ENCODE results near the gene ARID1B.

ARID1B gene

DNA sequence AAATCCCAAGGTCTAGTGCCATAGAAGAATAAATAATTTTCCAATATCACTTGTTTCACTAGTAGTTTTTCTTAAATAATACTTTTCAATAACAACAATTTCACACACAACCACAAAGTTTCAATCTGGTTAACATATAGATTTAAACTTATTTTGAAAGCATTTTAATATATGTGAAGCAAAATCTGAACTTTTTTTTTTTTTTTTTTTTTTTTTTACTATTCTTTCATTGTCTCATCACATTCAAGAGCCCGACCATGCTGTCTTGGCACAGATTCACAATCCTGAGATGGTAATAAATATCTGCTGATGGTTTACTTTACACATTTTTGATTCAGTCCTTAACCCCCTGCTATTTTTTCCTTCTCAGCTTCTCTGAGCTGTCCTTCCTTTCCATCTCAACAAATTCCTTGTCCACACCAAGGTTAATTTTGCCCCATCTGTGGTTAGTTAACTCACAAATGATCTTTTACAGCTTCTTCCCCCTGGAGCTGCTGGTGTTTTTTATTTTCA lies 283.3 kb downstream of the ARID1B start:
- H3K4me3 ChIP-seq (ENCODE audit: insufficient read depth, low read length, poor library complexity, severe bottlenecking): no peak overlapping the region
- TF ChIP-seq, protein P1, sequence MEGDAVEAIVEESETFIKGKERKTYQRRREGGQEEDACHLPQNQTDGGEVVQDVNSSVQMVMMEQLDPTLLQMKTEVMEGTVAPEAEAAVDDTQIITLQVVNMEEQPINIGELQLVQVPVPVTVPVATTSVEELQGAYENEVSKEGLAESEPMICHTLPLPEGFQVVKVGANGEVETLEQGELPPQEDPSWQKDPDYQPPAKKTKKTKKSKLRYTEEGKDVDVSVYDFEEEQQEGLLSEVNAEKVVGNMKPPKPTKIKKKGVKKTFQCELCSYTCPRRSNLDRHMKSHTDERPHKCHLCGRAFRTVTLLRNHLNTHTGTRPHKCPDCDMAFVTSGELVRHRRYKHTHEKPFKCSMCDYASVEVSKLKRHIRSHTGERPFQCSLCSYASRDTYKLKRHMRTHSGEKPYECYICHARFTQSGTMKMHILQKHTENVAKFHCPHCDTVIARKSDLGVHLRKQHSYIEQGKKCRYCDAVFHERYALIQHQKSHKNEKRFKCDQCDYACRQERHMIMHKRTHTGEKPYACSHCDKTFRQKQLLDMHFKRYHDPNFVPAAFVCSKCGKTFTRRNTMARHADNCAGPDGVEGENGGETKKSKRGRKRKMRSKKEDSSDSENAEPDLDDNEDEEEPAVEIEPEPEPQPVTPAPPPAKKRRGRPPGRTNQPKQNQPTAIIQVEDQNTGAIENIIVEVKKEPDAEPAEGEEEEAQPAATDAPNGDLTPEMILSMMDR (IDR thresholded peaks at IDR 0.05; ENCODE audit: insufficient read depth, low read length, poor library complexity, severe bottlenecking): no peak
- TF ChIP-seq EZH2phosphoT487 (conservative IDR thresholded peaks at IDR 0.05; ENCODE audit: low read length): no peak
- no peak overlapping the region for H2AFZ ChIP-seq (ENCODE audit: low read depth, low read length, severe bottlenecking)
- H3F3A ChIP-seq (ENCODE audit: insufficient read depth): no peaks in the 10 kb centered on the region
- no peak overlapping the region for H3K9ac ChIP-seq (ENCODE audit: low read length)
- H3K36me3 ChIP-seq (ENCODE audit: low read length): no peaks in the 10 kb centered on the region
- H3K27ac ChIP-seq (ENCODE audit: low read depth, low read length): no peak overlapping the region
- H3K79me2 ChIP-seq (ENCODE audit: insufficient read depth, low read length): no peaks in the 10 kb centered on the region
- no peaks in the 10 kb centered on the region for H4K20me1 ChIP-seq (ENCODE audit: low read depth, low read length)
- no peaks in the 10 kb centered on the region for H3K9me3 ChIP-seq (ENCODE audit: insufficient read depth, low read length)
- H3K4me2 ChIP-seq (ENCODE audit: low read depth, low read length, poor library complexity, severe bottlenecking): no peak overlapping the region
- no peaks in the 10 kb centered on the region for H3K27me3 ChIP-seq (ENCODE audit: low read length)
- no peaks in the 10 kb centered on the region for H3K9me2 ChIP-seq (replicated peaks; ENCODE audit: insufficient read depth, low read length)

DNA sequence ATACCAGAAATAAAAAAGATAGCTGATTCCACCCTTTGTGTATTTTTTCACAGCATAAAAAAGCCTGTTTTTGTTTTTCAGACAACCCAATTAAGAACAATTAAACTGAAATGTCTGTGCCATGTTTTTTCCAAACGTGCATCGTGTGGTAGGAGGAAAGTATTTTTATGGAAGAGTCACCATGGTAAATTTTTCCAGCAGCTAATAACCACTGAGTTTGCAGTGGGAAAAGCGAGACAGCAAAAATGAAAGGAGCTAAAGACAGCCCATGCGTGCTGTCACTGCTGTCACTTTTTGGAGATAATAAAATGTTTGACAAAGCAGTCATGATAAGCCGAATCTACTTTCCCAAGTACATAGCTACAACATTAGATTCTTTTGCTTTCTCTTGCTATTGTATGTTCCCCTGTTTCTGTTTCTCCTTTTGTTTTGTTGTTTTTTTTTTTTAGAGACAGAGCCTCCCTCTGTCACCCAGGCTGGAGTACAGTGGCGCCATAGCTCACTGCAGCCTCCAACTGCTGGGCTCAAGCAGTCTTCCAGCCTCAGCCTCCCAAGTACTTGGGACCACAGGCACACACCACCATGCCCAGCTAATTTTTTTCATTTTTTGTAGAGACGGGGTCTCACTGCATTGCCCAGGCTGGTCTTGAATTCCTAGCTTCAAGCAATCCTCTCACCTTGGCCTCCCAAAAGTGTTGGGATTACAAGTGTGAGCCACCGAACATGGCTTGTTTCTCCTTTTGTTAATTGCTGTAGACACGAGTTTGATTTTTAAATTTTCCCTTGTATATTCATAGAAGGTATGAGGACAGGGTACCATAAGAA lies 284.8 kb downstream of the ARID1B start:
- no peak overlapping the region for H3K4me2 ChIP-seq (ENCODE audit: low read depth, low read length, poor library complexity, severe bottlenecking)
- H4K20me1 ChIP-seq (ENCODE audit: low read depth, low read length): no peaks in the 10 kb centered on the region
- no peak overlapping the region for H3K4me3 ChIP-seq (ENCODE audit: insufficient read depth, low read length, poor library complexity, severe bottlenecking)
- H3F3A ChIP-seq (ENCODE audit: insufficient read depth): no peaks in the 10 kb centered on the region
- no peak overlapping the region for H3K27ac ChIP-seq (ENCODE audit: low read depth, low read length)
- no peaks in the 10 kb centered on the region for H3K9me3 ChIP-seq (ENCODE audit: insufficient read depth, low read length)
- H3K36me3 ChIP-seq (ENCODE audit: low read length): no peaks in the 10 kb centered on the region
- TF ChIP-seq, protein P1 (IDR thresholded peaks at IDR 0.05; ENCODE audit: insufficient read depth, low read length, poor library complexity, severe bottlenecking): no peak
- TF ChIP-seq EZH2phosphoT487 (conservative IDR thresholded peaks at IDR 0.05; ENCODE audit: low read length): no peak
- no peak overlapping the region for H3K9ac ChIP-seq (ENCODE audit: low read length)
- no peak overlapping the region for H2AFZ ChIP-seq (ENCODE audit: low read depth, low read length, severe bottlenecking)
- no peaks in the 10 kb centered on the region for H3K79me2 ChIP-seq (ENCODE audit: insufficient read depth, low read length)
- no peaks in the 10 kb centered on the region for H3K9me2 ChIP-seq (replicated peaks; ENCODE audit: insufficient read depth, low read length)
- H3K27me3 ChIP-seq (ENCODE audit: low read length): no peaks in the 10 kb centered on the region

DNA sequence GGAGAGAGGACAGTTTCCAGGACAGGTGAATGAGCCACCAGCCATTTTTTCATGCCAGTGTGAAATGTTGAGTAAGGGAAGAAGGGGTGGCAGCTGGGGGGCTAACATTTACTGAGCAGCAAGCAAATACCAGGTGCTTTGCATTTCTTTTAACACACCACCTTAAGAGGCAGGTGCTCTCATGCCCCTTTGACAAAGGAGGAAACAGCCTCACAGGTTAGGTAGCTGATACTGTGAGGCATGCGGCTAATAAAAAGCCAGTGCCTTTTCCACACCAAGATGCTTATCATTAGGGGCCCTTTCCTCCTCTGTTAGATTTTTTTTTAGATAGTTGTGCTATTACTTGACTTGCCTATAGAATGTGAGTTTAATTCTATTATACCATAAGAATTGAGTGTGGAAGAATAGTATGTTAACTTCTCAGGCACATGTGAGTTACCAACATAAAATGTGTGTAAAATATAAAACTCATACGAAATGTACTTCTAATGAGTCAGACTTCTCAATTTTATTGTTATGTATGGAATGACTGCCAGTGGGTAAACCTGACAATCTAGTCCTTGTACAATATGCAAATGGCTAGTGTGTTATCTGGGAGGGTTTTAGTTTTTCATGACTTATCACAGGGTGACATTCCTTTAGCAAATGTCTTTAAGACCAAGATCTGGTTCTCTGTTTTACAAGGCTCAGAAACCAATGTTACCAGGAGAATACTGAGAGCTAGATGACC lies 286.2 kb downstream of the ARID1B start:
- H3K79me2 ChIP-seq (ENCODE audit: insufficient read depth, low read length): no peaks in the 10 kb centered on the region
- TF ChIP-seq, protein P1 (IDR thresholded peaks at IDR 0.05; ENCODE audit: insufficient read depth, low read length, poor library complexity, severe bottlenecking): no peak
- TF ChIP-seq EZH2phosphoT487 (conservative IDR thresholded peaks at IDR 0.05; ENCODE audit: low read length): no peak
- no peak overlapping the region for H2AFZ ChIP-seq (ENCODE audit: low read depth, low read length, severe bottlenecking)
- H3K9me3 ChIP-seq (ENCODE audit: insufficient read depth, low read length): no peaks in the 10 kb centered on the region
- no peaks in the 10 kb centered on the region for H3K36me3 ChIP-seq (ENCODE audit: low read length)
- H3K27ac ChIP-seq (ENCODE audit: low read depth, low read length): no peak overlapping the region
- no peaks in the 10 kb centered on the region for H3F3A ChIP-seq (ENCODE audit: insufficient read depth)
- H3K9me2 ChIP-seq (replicated peaks; ENCODE audit: insufficient read depth, low read length): no peaks in the 10 kb centered on the region
- H3K4me3 ChIP-seq (ENCODE audit: insufficient read depth, low read length, poor library complexity, severe bottlenecking): no peak overlapping the region
- H3K4me2 ChIP-seq (ENCODE audit: low read depth, low read length, poor library complexity, severe bottlenecking): no peak overlapping the region
- no peaks in the 10 kb centered on the region for H3K27me3 ChIP-seq (ENCODE audit: low read length)
- no peak overlapping the region for H3K9ac ChIP-seq (ENCODE audit: low read length)
- no peaks in the 10 kb centered on the region for H4K20me1 ChIP-seq (ENCODE audit: low read depth, low read length)
